ENCODE measurements around the gene XPNPEP2. TPM values are rescaled to one million over a fixed set of nuclear protein-coding genes. Genes with fewer than 3 reads are reported as not detected.

XPNPEP2 gene
- total RNA-seq, 1 experiment from 2014 or later: not detected

- H3K27me3 ChIP-seq (ENCODE audit: control insufficient read depth, insufficient read depth, low read length): no peaks in the 10 kb centered on the region
- ATAC-seq (no peak), DNase-seq (ENCODE audit: low read depth, low spot score) (no peak)
- no TSS peak for BruUV-seq (replicated peaks)
- no peak overlapping the region for H3K27ac ChIP-seq (ENCODE audit: low read length)
- no peaks in the 10 kb centered on the region for H3K9me3 ChIP-seq (ENCODE audit: control insufficient read depth, insufficient read depth, low read depth, low read length)
- ChIA-PET POLR2A (no interaction called here), CTCF (no interaction called here)
- no peak overlapping the region for H3K4me3 ChIP-seq (ENCODE audit: low read depth in 2 of 2, low read length in 2 of 2)
- TF ChIP-seq POLR2AphosphoS5 (IDR thresholded peaks at IDR 0.05; ENCODE audit: low read depth, low read length) (no peak), SIN3A (IDR thresholded peaks at IDR 0.05; ENCODE audit: borderline replicate concordance, insufficient read depth, low read depth, low read length) (no peak), REST (IDR thresholded peaks at IDR 0.05; ENCODE audit: insufficient read depth in 1 of 2, low read depth in 2 of 2, low read length in 1 of 2) (no peak), CTCF (IDR thresholded peaks at IDR 0.05) (no peak), TCF7L2 (IDR thresholded peaks at IDR 0.05; ENCODE audit: low read depth, low read length) (no peak)
- H3K36me3 ChIP-seq (ENCODE audit: control insufficient read depth, insufficient read depth, low read length): no peaks in the 10 kb centered on the region
- in situ Hi-C loops (cut with HindIII; ENCODE audit: low pct_unique_long_range_greater_than_20kb, low sequenced_read_pairs): no loop called here
- H3K4me1 ChIP-seq (ENCODE audit: control insufficient read depth, insufficient read depth, low read length): no peaks in the 10 kb centered on the region
- intact Hi-C loops (cut with micrococcal nuclease; ENCODE audit: unreplicated experiment): no loop called here
Measured at GRCh38 chrX:129717892-129718291, 20.9 kb upstream of the XPNPEP2 start.

- intact Hi-C loops (cut with micrococcal nuclease; ENCODE audit: unreplicated experiment): no loop called here
- Histone ChIP-seq H3K9me3 (ENCODE audit: control insufficient read depth, insufficient read depth, low read depth, low read length) (no peaks in the 10 kb centered on the region), H3K27ac (ENCODE audit: low read length) (no peak overlapping the region), H3K36me3 (ENCODE audit: control insufficient read depth, insufficient read depth, low read length) (no peaks in the 10 kb centered on the region), H3K4me3 (ENCODE audit: low read depth in 2 of 2, low read length in 2 of 2) (no peak overlapping the region), H3K27me3 (ENCODE audit: control insufficient read depth, insufficient read depth, low read length) (no peaks in the 10 kb centered on the region), H3K4me1 (ENCODE audit: control insufficient read depth, insufficient read depth, low read length) (no peaks in the 10 kb centered on the region)
- no peak for TF ChIP-seq TCF7L2 (IDR thresholded peaks at IDR 0.05; ENCODE audit: low read depth, low read length)
- no peak for TF ChIP-seq CTCF (IDR thresholded peaks at IDR 0.05)
- TF ChIP-seq REST (IDR thresholded peaks at IDR 0.05; ENCODE audit: insufficient read depth in 1 of 2, low read depth in 2 of 2, low read length in 1 of 2): no peak
- TF ChIP-seq POLR2AphosphoS5 (IDR thresholded peaks at IDR 0.05; ENCODE audit: low read depth, low read length): no peak
- TF ChIP-seq SIN3A (IDR thresholded peaks at IDR 0.05; ENCODE audit: borderline replicate concordance, insufficient read depth, low read depth, low read length): no peak
- ChIA-PET CTCF (no interaction called here), POLR2A (no interaction called here)
- ATAC-seq: no peak
- in situ Hi-C loops (cut with HindIII; ENCODE audit: low pct_unique_long_range_greater_than_20kb, low sequenced_read_pairs): no loop called here
- DNase-seq (ENCODE audit: low read depth, low spot score): no peak
- no TSS peak for BruUV-seq (replicated peaks)
Measured at GRCh38 chrX:129718676-129719075, 20.1 kb upstream of the XPNPEP2 start.
